ENCODE data around the gene BLNK.

DNA sequence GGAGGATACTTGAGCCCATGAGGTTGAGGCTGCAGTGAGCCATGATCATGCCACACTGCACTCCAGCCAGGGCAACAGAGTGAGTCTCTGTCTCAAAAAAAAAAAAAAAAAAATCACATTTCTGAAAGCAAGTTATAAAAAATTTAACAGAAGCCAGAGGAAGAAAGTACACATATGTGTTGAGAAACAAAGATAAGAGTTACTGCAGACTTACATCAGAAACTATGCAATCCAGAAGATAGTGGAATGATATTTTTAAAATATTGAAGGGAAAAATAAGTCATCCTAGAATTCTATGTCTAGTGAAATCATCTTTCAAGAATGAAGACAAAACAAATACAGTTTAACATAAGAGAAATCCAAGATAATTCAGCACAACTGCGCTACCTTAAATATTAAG is 94.4 kb downstream of the BLNK start:
- TF ChIP-seq CTCF (conservative IDR thresholded peaks at IDR 0.05 in 1 of 2, IDR thresholded peaks at IDR 0.05 in 1 of 2; ENCODE audit: low read depth in 1 of 2, low read length in 2 of 2) (no peak), EZH2 (IDR thresholded peaks at IDR 0.05; ENCODE audit: low read length, missing control alignments) (no peak)

All from fibroblast of lung (primary cell).